ENCODE measurements around the gene AHNAK2.
"Not testable (repeated sequence)": the region's sequence is repeated elsewhere in the genome, so short reads cannot be mapped to it uniquely, and the experiment has no call there.

AHNAK2 gene

GRCh38 chr14:104924421-104925213, 53.6 kb downstream of the AHNAK2 start, which contains the start of gene PLD4:
Gene PLD4 (plus strand): TSS chr14:104924879. CDS start chr14:104927141, 2,262 bp downstream.
- no peak for DNase-seq

- DNase-seq = no peak
Observed at GRCh38 chr14:104923640-104924420, 54.3 kb downstream of the AHNAK2 start.

- no peak for DNase-seq
Observed at GRCh38 chr14:104919993-104920315, 58.2 kb downstream of the AHNAK2 start.

GRCh38 chr14:104919152-104919992, 58.8 kb downstream of the AHNAK2 start:
- not testable (repeated sequence) for DNase-seq

GRCh38 chr14:104917993-104918392, 60.2 kb downstream of the AHNAK2 start:
- no peak for DNase-seq

GRCh38 chr14:104917116-104917515, 61.1 kb downstream of the AHNAK2 start:
- DNase-seq = no peak

- DNase-seq = no peak
Observed at GRCh38 chr14:104913435-104913834, 64.7 kb downstream of the AHNAK2 start.

GRCh38 chr14:104912053-104912452, 66.1 kb downstream of the AHNAK2 start:
- no peak for DNase-seq

- DNase-seq = no peak
Observed at GRCh38 chr14:104908303-104908702, 69.9 kb downstream of the AHNAK2 start.

- not testable (repeated sequence) for DNase-seq
Observed at GRCh38 chr14:104905579-104905933, 72.6 kb downstream of the AHNAK2 start.

GRCh38 chr14:104904650-104905578, 73.3 kb downstream of the AHNAK2 start:
- not testable (repeated sequence) for DNase-seq

GRCh38 chr14:104903990-104904389, 74.2 kb downstream of the AHNAK2 start:
- no peak for DNase-seq

GRCh38 chr14:104900639-104901512, 77.3 kb downstream of the AHNAK2 start:
- DNase-seq = no peak

GRCh38 chr14:104899781-104900180, 78.4 kb downstream of the AHNAK2 start:
- no peak for DNase-seq

GRCh38 chr14:104898870-104899510, 79.2 kb downstream of the AHNAK2 start:
- DNase-seq = no peak

- no peak for DNase-seq
Observed at GRCh38 chr14:104898195-104898558, 80.0 kb downstream of the AHNAK2 start.

- DNase-seq = no peak
Observed at GRCh38 chr14:104897330-104898194, 80.6 kb downstream of the AHNAK2 start.

- DNase-seq = no peak
Observed at GRCh38 chr14:104895786-104896661, 82.2 kb downstream of the AHNAK2 start.
